NK-92 (cell line): ENCODE data around the gene HIP1R.
"Not testable (repeated sequence)": the region's sequence is repeated elsewhere in the genome, so short reads cannot be mapped to it uniquely, and the experiment has no call there.

Source experiments
- DNase-seq: peaks from one replicate; lab custom pipeline; 2025; ENCODE audit not compliant: unreplicated experiment; lab: John Stamatoyannopoulos, UW

Gene HIP1R

GRCh38 chr12:122893208-122894153 lies 58.2 kb downstream of the HIP1R start:
- DNase-seq, result no peak

- DNase-seq, result no peak
These were observed 59.2 kb downstream of the HIP1R start for GRCh38 chr12:122894193-122895121.

GRCh38 chr12:122895320-122895703 lies 60.1 kb downstream of the HIP1R start:
- DNase-seq, result no peak

DNA sequence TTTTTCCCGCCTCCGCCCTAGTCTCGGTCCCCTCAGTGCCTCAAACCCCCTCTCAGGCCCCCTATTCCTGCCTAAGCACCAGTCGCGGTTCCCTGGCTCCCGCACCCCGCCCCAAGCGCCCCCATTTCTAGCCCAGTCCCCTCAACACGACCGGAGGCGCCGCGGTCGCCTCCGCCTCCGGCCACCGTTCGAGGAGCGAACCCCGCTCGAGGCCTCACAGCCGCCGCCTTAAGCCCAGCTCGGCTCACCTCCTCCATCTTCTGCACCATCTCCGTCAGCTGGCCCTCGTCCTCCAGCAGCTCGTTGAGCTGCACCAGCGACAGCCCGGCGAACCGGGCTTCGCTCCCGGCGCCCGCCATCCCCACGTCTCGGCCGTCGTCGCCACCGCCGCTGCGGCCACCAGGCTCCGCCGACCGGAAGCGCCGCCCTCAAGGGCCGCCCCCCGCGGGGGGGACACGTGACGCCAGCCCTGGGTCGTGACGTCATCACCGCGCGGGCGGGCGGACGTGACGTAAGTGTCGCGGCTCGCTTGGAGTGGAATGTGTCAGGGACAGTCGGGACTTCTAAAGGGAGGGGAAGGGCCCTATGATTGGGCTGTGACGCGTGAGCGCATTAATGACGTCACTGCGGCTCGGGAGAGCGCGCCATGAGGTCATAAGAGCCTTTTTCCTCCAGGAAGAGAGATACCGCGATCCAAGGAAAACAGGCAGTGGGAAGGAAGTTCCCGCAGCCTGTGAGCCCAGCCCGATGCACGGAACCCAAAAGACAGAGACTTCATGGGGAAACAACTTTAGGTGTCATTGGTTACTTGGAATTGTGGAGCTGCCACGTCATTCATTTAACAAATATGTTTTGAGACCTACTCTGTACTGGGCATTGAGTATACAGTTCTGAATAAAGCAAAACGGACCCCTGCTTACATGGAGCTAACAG lies 60.7 kb downstream of the HIP1R start, which contains the start of gene VPS37B:
Gene VPS37B (minus strand): TSS at position 421 of the 933 bp plus-strand sequence. CDS start 62 bp downstream, at position 359.
- peak; percentile 21 for DNase-seq

GRCh38 chr12:122896662-122897061 lies 61.4 kb downstream of the HIP1R start:
- DNase-seq, result no peak

DNA sequence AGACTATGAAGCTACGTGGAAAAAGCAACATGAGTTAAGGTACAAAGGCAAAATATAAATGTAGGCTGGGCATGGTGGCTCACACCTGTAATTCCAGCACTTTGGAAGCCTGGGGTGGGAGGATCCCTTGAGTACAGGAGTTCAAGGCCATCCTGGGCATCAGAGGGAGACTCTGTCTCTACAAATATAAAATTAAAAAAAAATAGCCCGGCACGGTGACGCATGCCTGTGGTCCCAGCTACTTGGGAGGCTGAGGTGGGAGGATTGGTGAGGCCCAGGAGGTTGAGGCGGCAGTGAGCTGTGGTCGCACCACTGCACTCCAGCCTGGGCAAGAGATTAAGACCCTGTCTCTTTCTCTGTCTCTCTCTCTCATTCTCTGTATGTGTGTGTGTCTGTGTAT lies 64.6 kb downstream of the HIP1R start:
- no peak for DNase-seq

- DNase-seq, result no peak
These were observed 67.8 kb downstream of the HIP1R start for GRCh38 chr12:122902854-122903692.

DNA sequence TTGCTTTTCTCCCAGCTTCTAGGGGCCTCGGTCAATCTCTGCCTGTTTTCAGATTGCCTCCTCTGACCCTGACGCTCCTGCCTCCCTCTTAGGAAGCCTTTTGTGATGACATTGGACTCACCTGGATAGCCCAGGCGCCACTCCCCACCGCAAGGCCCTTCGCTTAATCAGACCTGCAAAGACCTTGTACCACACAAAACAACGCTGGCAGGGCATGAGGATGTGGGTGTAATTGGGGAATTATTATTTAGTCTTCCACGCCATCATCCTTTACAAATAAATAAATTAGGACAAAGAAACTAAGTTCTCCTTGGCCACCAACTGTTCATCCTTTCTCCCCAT lies 68.4 kb downstream of the HIP1R start:
- DNase-seq, result no peak

DNA sequence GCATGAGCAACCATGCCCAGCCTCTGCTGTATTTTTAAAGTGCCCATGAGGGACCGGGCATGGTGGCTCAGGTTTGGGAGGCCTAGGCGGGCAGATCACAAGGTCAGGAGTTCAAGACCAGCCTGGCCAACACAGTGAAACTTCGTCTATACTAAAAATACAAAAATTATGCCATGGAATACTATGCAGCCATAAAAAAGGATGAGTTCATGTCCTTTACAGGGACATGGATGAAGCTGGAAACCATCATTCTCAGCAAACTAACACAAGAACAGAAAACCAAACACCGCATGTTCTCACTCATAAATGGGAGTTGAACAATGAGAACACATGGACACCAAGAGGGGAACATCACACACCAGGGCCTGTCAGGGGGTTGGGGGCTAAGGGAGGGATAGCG lies 70.0 kb downstream of the HIP1R start:
- DNase-seq, result not testable (repeated sequence)

- DNase-seq, result no peak
These were observed 73.7 kb downstream of the HIP1R start for GRCh38 chr12:122908915-122909314.

- DNase-seq, result no peak
These were observed 74.4 kb downstream of the HIP1R start for GRCh38 chr12:122909442-122910288.
